GM23338 (cell line): Measurements from ENCODE around the gene MED14. TPM values are rescaled to one million over a fixed set of nuclear protein-coding genes. Genes with fewer than 3 reads are reported as not detected.

ENCODE experiments used
- ATAC-seq: fragments of 200-7000 bp; cut with Tn5 transposase; 3 replicates; pipeline ENCODE4 v1.9.1; 2020
- DNase-seq: peaks from one replicate; pipeline ENCODE4 v3.0.0-alpha.2; 2015; ENCODE audit warnings: low spot score
- H2AFZ ChIP-seq: fragments of 200-600 bp; sonication (generic); 2 replicates; pipeline ENCODE4 v1.8.0; 2016; ENCODE audit warnings: antibody characterized with exemption, mild to moderate bottlenecking, moderate library complexity
- H3F3A ChIP-seq: fragments of 200-600 bp; sonication (generic); replicated peaks from 2 replicates; pipeline ENCODE4 v1.8.0; 2017; ENCODE audit warnings: antibody characterized with exemption, mixed run types, low read depth
- H3K27ac ChIP-seq: fragments of 200-600 bp; sonication (generic); 2 replicates; pipeline ENCODE4 v1.6.1; 2016; ENCODE audit warnings: low read depth
- H3K27me3 ChIP-seq: fragments of 200-600 bp; sonication (generic); 2 replicates; pipeline ENCODE4 v1.8.0; 2016; ENCODE audit warnings: mild to moderate bottlenecking, mixed run types, moderate library complexity; ENCODE audit not compliant: insufficient read depth
- H3K36me3 ChIP-seq: fragments of 200-600 bp; sonication (generic); 2 replicates; pipeline ENCODE4 v1.8.0; 2016; ENCODE audit warnings: mild to moderate bottlenecking; ENCODE audit not compliant: insufficient read depth
- H3K4me1 ChIP-seq: fragments of 200-600 bp; sonication (generic); 2 replicates; pipeline ENCODE4 v1.8.0; 2016; ENCODE audit warnings: mild to moderate bottlenecking, moderate library complexity; ENCODE audit not compliant: insufficient read depth
- H3K4me2 ChIP-seq: fragments of 200-600 bp; sonication (generic); 2 replicates; pipeline ENCODE4 v1.7.1; 2017; ENCODE audit warnings: mixed run types
- H3K4me3 ChIP-seq: fragments of 200-600 bp; sonication (generic); 2 replicates; pipeline ENCODE4 v1.6.1; 2016; ENCODE audit warnings: mixed run types
- H3K79me2 ChIP-seq: fragments of 200-600 bp; sonication (generic); replicated peaks from 2 replicates; pipeline ENCODE4 v1.8.0; 2017; ENCODE audit warnings: mild to moderate bottlenecking; ENCODE audit not compliant: insufficient read depth
- H3K9me2 ChIP-seq: fragments of 200-600 bp; sonication (generic); 2 replicates; pipeline ENCODE4 v1.8.0; 2017; ENCODE audit not compliant: insufficient read depth
- H4K20me1 ChIP-seq: fragments of 200-600 bp; sonication (generic); replicated peaks from 2 replicates; pipeline ENCODE4 v1.8.0; 2017; ENCODE audit warnings: mild to moderate bottlenecking; ENCODE audit not compliant: insufficient read depth
- H3K27ac Mint-ChIP-seq: 2 replicates; pipeline ENCODE4 v1.8.0; 2020; ENCODE audit warnings: inconsistent platforms, mild to moderate bottlenecking, moderate library complexity, mixed read lengths
- H3K27me3 Mint-ChIP-seq: 3 replicates; pipeline ENCODE4 v1.8.0; 2022; ENCODE audit warnings: low read depth, mild to moderate bottlenecking, moderate library complexity, mixed read lengths, inconsistent platforms; ENCODE audit not compliant: insufficient read depth, poor library complexity
- H3K36me3 Mint-ChIP-seq: 3 replicates; pipeline ENCODE4 v1.8.0; 2021; ENCODE audit warnings: low read depth, mild to moderate bottlenecking, inconsistent platforms, moderate library complexity, mixed read lengths
- H3K4me1 Mint-ChIP-seq: 3 replicates; pipeline ENCODE4 v1.8.0; 2020; ENCODE audit warnings: mild to moderate bottlenecking, inconsistent platforms, mixed read lengths
- H3K4me3 Mint-ChIP-seq: 3 replicates; pipeline ENCODE4 v1.8.0; 2021; ENCODE audit warnings: moderate library complexity, mild to moderate bottlenecking, inconsistent platforms, mixed read lengths
- H3K9me3 Mint-ChIP-seq: 3 replicates; pipeline ENCODE4 v1.8.0; 2020; ENCODE audit warnings: moderate library complexity, mild to moderate bottlenecking, inconsistent platforms, mixed read lengths
- CREB1 ChIP-seq: fragments of 250-450 bp; sonication (Bioruptor Pico); IDR thresholded peaks from 2 replicates; pipeline ENCODE4 v1.5.0; 2020; ENCODE audit warnings: low read depth, mild to moderate bottlenecking, moderate library complexity
- CTCF ChIP-seq, 2 experiments: fragments of 200-600 bp in 1 of 2; sonication (generic) in 1 of 2; conservative IDR thresholded peaks; 2 replicates each; pipeline versions ENCODE4 v1.5.1 to v1.6.1; 2016 to 2017; ENCODE audit warnings: antibody characterized with exemption in 2 of 2, low read depth in 2 of 2, mild to moderate bottlenecking in 2 of 2, moderate library complexity in 1 of 2
- ETS1 ChIP-seq: IDR thresholded peaks from 2 replicates; pipeline ENCODE4 v1.6.1; 2016; ENCODE audit warnings: antibody characterized with exemption
- EZH2 ChIP-seq: fragments of 200-600 bp; sonication (generic); IDR thresholded peaks from one replicate; pipeline ENCODE4 v1.8.0; 2017; ENCODE audit warnings: antibody characterized with exemption, mild to moderate bottlenecking, low read depth; ENCODE audit not compliant: unreplicated experiment
- EZH2phosphoT487 ChIP-seq: fragments of 200-600 bp; sonication (generic); IDR thresholded peaks from one replicate; pipeline ENCODE4 v1.8.1; 2018; ENCODE audit warnings: antibody characterized with exemption; ENCODE audit not compliant: unreplicated experiment
- JUNB ChIP-seq: IDR thresholded peaks from one replicate; pipeline ENCODE4 v1.6.1; 2016; ENCODE audit warnings: antibody characterized with exemption; ENCODE audit not compliant: unreplicated experiment
- NANOG ChIP-seq: IDR thresholded peaks from 2 replicates; pipeline ENCODE4 v1.6.1; 2016; ENCODE audit warnings: antibody characterized with exemption, borderline replicate concordance
- POLR2AphosphoS5 ChIP-seq: IDR thresholded peaks from 2 replicates; pipeline ENCODE4 v1.6.1; 2016; ENCODE audit warnings: antibody characterized with exemption, low read depth
- STAT1 ChIP-seq: IDR thresholded peaks from one replicate; pipeline ENCODE4 v1.6.1; 2016; ENCODE audit warnings: antibody characterized with exemption; ENCODE audit not compliant: unreplicated experiment
- ZNF331 ChIP-seq: fragments of 250-450 bp; sonication (Bioruptor Pico); IDR thresholded peaks from 2 replicates; pipeline ENCODE4 v1.5.0; 2020; ENCODE audit warnings: low read depth, mild to moderate bottlenecking, moderate library complexity
- ZNF462 ChIP-seq: fragments of 250-450 bp; sonication (Bioruptor Pico); IDR thresholded peaks from 2 replicates; pipeline ENCODE4 v1.5.0; 2020; ENCODE audit warnings: mild to moderate bottlenecking, moderate library complexity
- polyA plus RNA-seq: library from polyadenylated mRNA; unstranded; fragments of >200 nt; fragmentation: Nextera tagmentation; extraction: Ambion mirVana; gene quantifications from 2 replicates; pipeline ENCODE4 v1.2.1, GENCODE V29; 2016
- total RNA-seq: library from RNA; depleted of rRNA; stranded (reverse); fragments of >200 nt; shearing (Covaris generic); gene quantifications from 2 replicates; pipeline ENCODE4 v1.2.3, GENCODE V29; 2014

Gene MED14
- total and polyA plus RNA-seq, 2 experiments from 2014 or later = 29.8 to 99.3 TPM

GRCh38 chrX:40623665-40624064 lies 111.7 kb downstream of the MED14 start (continued):
- TF ChIP-seq ZNF462 (CRISPR knock-in tag) = no peak
- no peak for TF ChIP-seq ZNF331 (CRISPR knock-in tag)
- TF ChIP-seq EZH2phosphoT487 = no peak
- TF ChIP-seq CTCF (conservative IDR thresholded peaks at IDR 0.05; ENCODE audit: low read depth in 2 of 2) = no peak
- TF ChIP-seq NANOG = no peak

GRCh38 chrX:40623139-40623536 lies 112.2 kb downstream of the MED14 start, which contains the start of gene MPC1L:
Gene MPC1L, plus strand, starts transcription at chrX:40623428. Its CDS starts 138 bp downstream, at chrX:40623566.
- DNase-seq = no peak
- Mint-ChIP-seq H3K4me3 (no peak within 1 kb of the TSS), H3K27me3 (peaks cover 5% of the 10 kb centered on the region), H3K9me3 (no peaks in the 10 kb centered on the region), H3K4me1 (peaks cover 7% of the 10 kb centered on the region; the same call in 2 of the 3 replicates), H3K27ac (no peak within 1 kb of the TSS; the same call in 1 of the 2 replicates), H3K36me3 (peaks cover 2% of the 10 kb centered on the region; the same call in 1 of the 3 replicates)
- H3K4me3 ChIP-seq = no peak within 1 kb of the TSS
- no peaks in the 10 kb centered on the region for H3K27me3 ChIP-seq
- no peaks in the 10 kb centered on the region for H3K79me2 ChIP-seq
- no peak within 1 kb of the TSS for H3K4me2 ChIP-seq
- H3F3A ChIP-seq = no peaks in the 10 kb centered on the region
- H4K20me1 ChIP-seq = no peaks in the 10 kb centered on the region
- no peak within 1 kb of the TSS for H2AFZ ChIP-seq
- H3K4me1 ChIP-seq = no peaks in the 10 kb centered on the region
- H3K9me2 ChIP-seq = no peaks in the 10 kb centered on the region
- ATAC-seq = no peak; the same call in 2 of the 3 replicates
- no peak within 1 kb of the TSS for H3K27ac ChIP-seq
- no peaks in the 10 kb centered on the region for H3K36me3 ChIP-seq
- TF ChIP-seq ZNF331 (CRISPR knock-in tag) (no peak), POLR2AphosphoS5 (no peak), EZH2phosphoT487 (no peak), JUNB (no peak), CREB1 (CRISPR knock-in tag) (no peak), CTCF (conservative IDR thresholded peaks at IDR 0.05; ENCODE audit: low read depth in 2 of 2) (no peak), NANOG (no peak), STAT1 (no peak), EZH2 (no peak), ETS1 (no peak)
